Liver (tissue), 9 donors: ENCODE results near the gene PHYKPL. TPM values are rescaled to one million over a fixed set of nuclear protein-coding genes. Genes with fewer than 3 reads are reported as not detected.

ENCODE experiments used
- DNase-seq: peaks from one replicate; pipeline ENCODE4 v3.0.0-alpha.2; 2017; ENCODE audit warnings: low spot score
- H3K27ac ChIP-seq, 2 donors: one replicate each; pipeline ENCODE4 v1.7.0; 2013; ENCODE audit warnings: inconsistent platforms in 2 of 2, low read length in 2 of 2, control low read depth in 1 of 2, low read depth in 1 of 2, mild to moderate bottlenecking in 1 of 2
- H3K27me3 ChIP-seq, 4 donors: one replicate each; pipeline versions ENCODE4 v1.6.1 to v1.7.0; 2013; ENCODE audit warnings: low read length in 3 of 4, inconsistent platforms in 1 of 4, mild to moderate bottlenecking in 1 of 4, moderate library complexity in 1 of 4; ENCODE audit not compliant: control insufficient read depth in 4 of 4, insufficient read depth in 4 of 4
- H3K36me3 ChIP-seq, 4 donors: one replicate each; pipeline versions ENCODE4 v1.6.1 to v1.7.0; 2013; ENCODE audit warnings: low read length in 3 of 4, mild to moderate bottlenecking in 3 of 4, low read depth in 1 of 4, moderate library complexity in 1 of 4; ENCODE audit not compliant: control insufficient read depth in 4 of 4, insufficient read depth in 3 of 4
- H3K4me1 ChIP-seq, 4 donors: one replicate each; pipeline versions ENCODE4 v1.6.1 to v1.7.0; 2013; ENCODE audit warnings: low read length in 3 of 4, mild to moderate bottlenecking in 3 of 4, moderate library complexity in 1 of 4; ENCODE audit not compliant: control insufficient read depth in 4 of 4, insufficient read depth in 4 of 4
- H3K4me3 ChIP-seq, 3 donors: one replicate each; pipeline versions ENCODE4 v1.6.1 to v1.7.0; 2013; ENCODE audit warnings: low read length in 3 of 3, control low read depth in 1 of 3, low read depth in 1 of 3, mild to moderate bottlenecking in 1 of 3
- H3K9ac ChIP-seq, 2 donors: one replicate each; pipeline ENCODE4 v1.7.0; 2013; ENCODE audit warnings: low read length in 2 of 2, mild to moderate bottlenecking in 2 of 2, moderate library complexity in 2 of 2, control low read depth in 1 of 2, low read depth in 1 of 2
- H3K9me3 ChIP-seq, 4 donors: one replicate each; pipeline versions ENCODE4 v1.6.1 to v1.7.0; 2013; ENCODE audit warnings: low read length in 3 of 4; ENCODE audit not compliant: control insufficient read depth in 4 of 4
- FOXA1 ChIP-seq: IDR thresholded peaks from 2 replicates; pipeline ENCODE4 v1.6.1; 2016; ENCODE audit warnings: antibody characterized with exemption
- FOXA2 ChIP-seq: IDR thresholded peaks from 2 replicates; pipeline ENCODE4 v1.6.1; 2016; ENCODE audit warnings: antibody characterized with exemption
- HNF4A ChIP-seq, 2 donors: conservative IDR thresholded peaks; 2 replicates each; pipeline ENCODE4 v1.6.1; 2016; ENCODE audit warnings: antibody characterized with exemption in 2 of 2, mild to moderate bottlenecking in 2 of 2
- HNF4G ChIP-seq: IDR thresholded peaks from 2 replicates; pipeline ENCODE4 v1.6.1; 2016; ENCODE audit warnings: antibody characterized with exemption
- NR2F2 ChIP-seq: IDR thresholded peaks from 2 replicates; pipeline ENCODE4 v1.6.1; 2016; ENCODE audit warnings: antibody characterized with exemption
- RAD21 ChIP-seq, 2 donors: IDR thresholded peaks; 2 replicates each; pipeline ENCODE4 v1.6.1; 2016; ENCODE audit warnings: antibody characterized with exemption in 2 of 2, mild to moderate bottlenecking in 2 of 2
- REST ChIP-seq: IDR thresholded peaks from 2 replicates; pipeline ENCODE4 v1.6.1; 2016; ENCODE audit warnings: antibody characterized with exemption, mild to moderate bottlenecking
- RXRA ChIP-seq, 2 donors: IDR thresholded peaks; 2 replicates each; pipeline ENCODE4 v1.6.1; 2017 to 2018; ENCODE audit warnings: antibody characterized with exemption in 2 of 2, mild to moderate bottlenecking in 1 of 2
- SP1 ChIP-seq: IDR thresholded peaks from 2 replicates; pipeline ENCODE4 v1.6.1; 2018; ENCODE audit warnings: antibody characterized with exemption, mild to moderate bottlenecking
- ZBTB33 ChIP-seq: IDR thresholded peaks from 2 replicates; pipeline ENCODE4 v1.6.1; 2016; ENCODE audit warnings: antibody characterized with exemption
- WGBS: extraction: QIAGEN DNeasy Blood & Tissue Kit; methylation state at CpG from one replicate; pipeline ENCODE4 v1.1.7; 2013; 5-methylcytosine and 5-hydroxymethylcytosine counted together
- polyA plus RNA-seq, 2 donors: library from polyadenylated mRNA; stranded (reverse) in 1 of 2; unstranded in 1 of 2; fragments of 200-250 nt in 1 of 2; fragments of >200 nt in 1 of 2; fragmentation: Nextera tagmentation in 1 of 2; extraction: Ambion mirVana in 1 of 2; gene quantifications; one replicate each; pipeline versions ENCODE4 v1.2.1 to v1.2.3, GENCODE V29; 2013 to 2015
- total RNA-seq, 2 donors: library from RNA; depleted of rRNA; stranded (reverse); fragments of >200 nt; gene quantifications; one replicate each; pipeline ENCODE4 v1.2.3, GENCODE V29; 2014
- TF ChIP-seq, protein P1 (sequence below): IDR thresholded peaks from 2 replicates; pipeline ENCODE4 v1.6.1; 2016; ENCODE audit warnings: antibody characterized with exemption
- TF ChIP-seq, protein P2 (sequence below): fragments of 150-350 bp; IDR thresholded peaks from 2 replicates; pipeline ENCODE4 v1.5.1; 2017; ENCODE audit warnings: improper control_type of control experiment, low read depth, low read length; ENCODE audit not compliant: missing input control
- donor health status: healthy.
- donor health status: healthy.
- donor health status: healthy.
- donor health status: healthy.
- donor health status: healthy.

PHYKPL gene
- total and polyA plus RNA-seq, 4 donors, result 25.6 to 103 (median 45.0) TPM

- no peak overlapping the region for H3K9ac ChIP-seq
- no peaks in the 10 kb centered on the region for H3K27me3 ChIP-seq
- H3K4me1 ChIP-seq, result no peaks in the 10 kb centered on the region
- TF ChIP-seq NR2F2 (no peak), HNF4A (conservative IDR thresholded peaks at IDR 0.05) (no peak), ZBTB33 (no peak)
- no peak for DNase-seq
- H3K4me3 ChIP-seq, result no peak overlapping the region
- H3K36me3 ChIP-seq, result no peaks in the 10 kb centered on the region
- no peak overlapping the region for H3K27ac ChIP-seq
- H3K9me3 ChIP-seq, result peaks cover 0 to 3% (median under 1%) of the 10 kb centered on the region in 4 donors
- 87% methylated on average over 24 of the region's 24 CpGs for WGBS
Observed at GRCh38 chr5:178271726-178272479, 39.3 kb upstream of the PHYKPL start.

- no peak for DNase-seq
- Histone ChIP-seq H3K9ac (no peak overlapping the region), H3K9me3 (peaks cover 0 to 3% (median under 1%) of the 10 kb centered on the region in 4 donors), H3K27ac (no peak overlapping the region), H3K27me3 (no peaks in the 10 kb centered on the region), H3K4me1 (no peaks in the 10 kb centered on the region), H3K4me3 (no peak overlapping the region), H3K36me3 (no peaks in the 10 kb centered on the region)
- TF ChIP-seq FOXA1 (no peak), REST (no peak), RAD21 (IDR thresholded peaks at IDR 0.05) (no peak), NR2F2 (no peak), HNF4G (no peak)
- TF ChIP-seq, protein P1, sequence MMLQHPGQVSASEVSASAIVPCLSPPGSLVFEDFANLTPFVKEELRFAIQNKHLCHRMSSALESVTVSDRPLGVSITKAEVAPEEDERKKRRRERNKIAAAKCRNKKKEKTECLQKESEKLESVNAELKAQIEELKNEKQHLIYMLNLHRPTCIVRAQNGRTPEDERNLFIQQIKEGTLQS, result no peak
- whole genome bisulfite sequencing, result 88% methylated on average over 4 of the region's 4 CpGs
Observed at GRCh38 chr5:178271231-178271630, 38.6 kb upstream of the PHYKPL start.

GRCh38 chr5:178269499-178269898, 36.9 kb upstream of the PHYKPL start:
- Histone ChIP-seq H3K27ac (no peak overlapping the region), H3K9me3 (no peaks in the 10 kb centered on the region), H3K4me1 (no peaks in the 10 kb centered on the region), H3K9ac (no peak overlapping the region), H3K4me3 (no peak overlapping the region), H3K36me3 (no peaks in the 10 kb centered on the region), H3K27me3 (no peaks in the 10 kb centered on the region)
- DNase-seq, result no peak
- 88% methylated on average over 1 of the region's 1 CpG for WGBS
- no peak for TF ChIP-seq NR2F2
- TF ChIP-seq, protein P2, sequence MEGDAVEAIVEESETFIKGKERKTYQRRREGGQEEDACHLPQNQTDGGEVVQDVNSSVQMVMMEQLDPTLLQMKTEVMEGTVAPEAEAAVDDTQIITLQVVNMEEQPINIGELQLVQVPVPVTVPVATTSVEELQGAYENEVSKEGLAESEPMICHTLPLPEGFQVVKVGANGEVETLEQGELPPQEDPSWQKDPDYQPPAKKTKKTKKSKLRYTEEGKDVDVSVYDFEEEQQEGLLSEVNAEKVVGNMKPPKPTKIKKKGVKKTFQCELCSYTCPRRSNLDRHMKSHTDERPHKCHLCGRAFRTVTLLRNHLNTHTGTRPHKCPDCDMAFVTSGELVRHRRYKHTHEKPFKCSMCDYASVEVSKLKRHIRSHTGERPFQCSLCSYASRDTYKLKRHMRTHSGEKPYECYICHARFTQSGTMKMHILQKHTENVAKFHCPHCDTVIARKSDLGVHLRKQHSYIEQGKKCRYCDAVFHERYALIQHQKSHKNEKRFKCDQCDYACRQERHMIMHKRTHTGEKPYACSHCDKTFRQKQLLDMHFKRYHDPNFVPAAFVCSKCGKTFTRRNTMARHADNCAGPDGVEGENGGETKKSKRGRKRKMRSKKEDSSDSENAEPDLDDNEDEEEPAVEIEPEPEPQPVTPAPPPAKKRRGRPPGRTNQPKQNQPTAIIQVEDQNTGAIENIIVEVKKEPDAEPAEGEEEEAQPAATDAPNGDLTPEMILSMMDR, result no peak
- no peak for TF ChIP-seq REST
- TF ChIP-seq RAD21 (IDR thresholded peaks at IDR 0.05), result no peak
- no peak for TF ChIP-seq HNF4A (conservative IDR thresholded peaks at IDR 0.05)
- TF ChIP-seq FOXA2, result no peak
- no peak for TF ChIP-seq RXRA (IDR thresholded peaks at IDR 0.05)
- TF ChIP-seq FOXA1, result no peak
- TF ChIP-seq SP1, result no peak
